Neuronal stem cell (in vitro differentiated cells): ENCODE measurements around the gene GCNT2.

Experiments used
- DNase-seq: peaks from one replicate; pipeline ENCODE4 v3.0.0-alpha.2; 2013; ENCODE audit warnings: low spot score
- H2AFZ ChIP-seq: one replicate; pipeline ENCODE4 v1.6.1; 2013; ENCODE audit warnings: mild to moderate bottlenecking, low read length, inconsistent platforms
- H2AK5ac ChIP-seq: 2 replicates; pipeline ENCODE4 v1.6.1; 2013; ENCODE audit warnings: low read depth, mild to moderate bottlenecking, inconsistent platforms, low read length, moderate library complexity, mixed read lengths
- H2BK120ac ChIP-seq: 2 replicates; pipeline ENCODE4 v1.6.1; 2013; ENCODE audit warnings: low read depth, mild to moderate bottlenecking, inconsistent platforms, low read length, moderate library complexity, mixed read lengths
- H2BK12ac ChIP-seq: one replicate; pipeline ENCODE4 v1.6.1; 2013; ENCODE audit warnings: low read length, inconsistent platforms
- H2BK15ac ChIP-seq: 2 replicates; pipeline ENCODE4 v1.6.1; 2013; ENCODE audit warnings: mild to moderate bottlenecking, low read length, inconsistent platforms, mixed read lengths
- H2BK5ac ChIP-seq: one replicate; pipeline ENCODE4 v1.6.1; 2013; ENCODE audit warnings: inconsistent platforms, mild to moderate bottlenecking, low read length, moderate library complexity
- H3K14ac ChIP-seq: one replicate; pipeline ENCODE4 v1.6.1; 2013; ENCODE audit warnings: low read length, inconsistent platforms
- H3K18ac ChIP-seq: 2 replicates; pipeline ENCODE4 v1.6.1; 2013; ENCODE audit warnings: low read length, inconsistent platforms
- H3K23ac ChIP-seq: 2 replicates; pipeline ENCODE4 v1.6.1; 2013; ENCODE audit warnings: low read depth, mild to moderate bottlenecking, mixed read lengths, low read length, inconsistent platforms; ENCODE audit not compliant: poor library complexity
- H3K27ac ChIP-seq: replicated peaks from 3 replicates; pipeline ENCODE4 v1.5.1; 2013; ENCODE audit warnings: low read length, inconsistent platforms
- H3K27me3 ChIP-seq, 3 experiments: 2 replicates each; pipeline ENCODE4 v1.6.1; 2013; ENCODE audit warnings: low read length in 3 of 3, mild to moderate bottlenecking in 2 of 3, inconsistent platforms in 1 of 3, low read depth in 1 of 3, mixed read lengths in 1 of 3, moderate library complexity in 1 of 3; ENCODE audit not compliant: control insufficient read depth in 3 of 3, insufficient read depth in 3 of 3
- H3K36me3 ChIP-seq, 2 donors: replicated peaks in 1 of 2; 2 replicates each; pipeline ENCODE4 v1.6.1; 2013; ENCODE audit warnings: low read length in 2 of 2; ENCODE audit not compliant: control insufficient read depth in 2 of 2, insufficient read depth in 2 of 2
- H3K4ac ChIP-seq: 2 replicates; pipeline ENCODE4 v1.6.1; 2013; ENCODE audit warnings: inconsistent platforms, mild to moderate bottlenecking, low read length, moderate library complexity
- H3K4me1 ChIP-seq, 2 donors: 1 replicate in 1 of 2; 2 replicates in 1 of 2; pipeline ENCODE4 v1.6.1; 2013; ENCODE audit warnings: low read length in 2 of 2, low read depth in 1 of 2; ENCODE audit not compliant: control insufficient read depth in 2 of 2, insufficient read depth in 1 of 2
- H3K4me2 ChIP-seq: one replicate; pipeline ENCODE4 v1.6.1; 2013; ENCODE audit warnings: mild to moderate bottlenecking, low read length, inconsistent platforms; ENCODE audit not compliant: insufficient read depth, poor library complexity, severe bottlenecking
- H3K4me3 ChIP-seq, 2 donors: 2 replicates each; pipeline ENCODE4 v1.5.1; 2013; ENCODE audit warnings: low read length in 2 of 2, mild to moderate bottlenecking in 2 of 2, inconsistent platforms in 1 of 2, moderate library complexity in 1 of 2
- H3K79me1 ChIP-seq: one replicate; pipeline ENCODE4 v1.6.1; 2013; ENCODE audit warnings: low read depth, mild to moderate bottlenecking, inconsistent platforms, low read length, moderate library complexity
- H3K9ac ChIP-seq: one replicate; pipeline ENCODE4 v1.6.1; 2013; ENCODE audit warnings: mild to moderate bottlenecking, low read depth, low read length, inconsistent platforms; ENCODE audit not compliant: poor library complexity
- H3K9me3 ChIP-seq, 2 donors: replicated peaks in 1 of 2; 2 replicates each; pipeline versions ENCODE3 to v1.6.1; 2013; ENCODE audit warnings: low read length in 2 of 2, mild to moderate bottlenecking in 2 of 2, inconsistent platforms in 1 of 2, low read depth in 1 of 2, mixed read lengths in 1 of 2, moderate library complexity in 1 of 2; ENCODE audit not compliant: control insufficient read depth in 2 of 2, insufficient read depth in 1 of 2
- H4K8ac ChIP-seq: one replicate; pipeline ENCODE4 v1.6.1; 2013; ENCODE audit warnings: low read depth, mild to moderate bottlenecking, inconsistent platforms, low read length, moderate library complexity
- H4K91ac ChIP-seq: one replicate; pipeline ENCODE4 v1.6.1; 2013; ENCODE audit warnings: low read length, low read depth, mild to moderate bottlenecking, inconsistent platforms; ENCODE audit not compliant: poor library complexity
- WGBS, 2 donors: extraction: QIAGEN DNeasy Blood & Tissue Kit; methylation state at CpG; one replicate each; pipeline ENCODE4 v1.1.7; 2013; ENCODE audit warnings: missing lambda C conversion rate in 2 of 2, mixed read lengths in 1 of 2; ENCODE audit not compliant: insufficient read length in 2 of 2, insufficient replicate concordance in 1 of 2; ENCODE audit errors: extremely low coverage in 2 of 2; 5-methylcytosine and 5-hydroxymethylcytosine counted together

Gene GCNT2

DNA sequence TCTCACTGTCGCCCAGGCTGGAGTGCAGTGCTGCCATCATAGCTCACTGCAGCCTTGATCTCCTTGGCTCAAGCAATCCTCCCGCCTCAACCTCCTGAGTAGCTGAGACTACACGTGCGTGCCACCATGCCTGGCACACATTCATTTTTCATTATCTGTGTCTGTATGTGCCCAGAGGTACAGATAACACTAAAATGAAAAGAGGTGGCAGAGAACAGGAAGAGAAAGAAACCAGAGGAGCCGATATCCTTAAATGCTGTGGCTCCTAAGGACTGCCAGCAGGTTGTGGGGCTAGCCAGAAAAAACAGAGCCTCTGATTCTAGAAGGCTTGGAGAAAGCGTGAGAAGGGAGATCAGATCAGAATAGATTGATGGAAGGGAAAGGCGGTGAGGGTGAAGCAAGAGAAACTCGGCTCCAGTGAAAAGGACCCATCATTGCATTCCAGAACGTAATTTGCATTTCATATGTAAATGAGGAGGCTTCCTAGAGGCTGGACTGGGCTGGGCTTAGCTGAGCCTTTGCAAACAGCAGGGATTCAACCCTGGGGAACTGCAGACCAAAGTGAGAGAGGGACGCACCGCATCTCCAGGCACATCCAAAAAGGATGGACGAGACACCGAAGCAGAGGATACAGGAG lies 64.2 kb downstream of the GCNT2 start:
- Histone ChIP-seq H4K8ac (no peak overlapping the region), H3K79me1 (peaks cover 8% of the 10 kb centered on the region), H3K9ac (no peak overlapping the region), H3K27me3 (no peaks in the 10 kb centered on the region), H3K27ac (peak overlapping the region; percentile 84), H2BK120ac (no peak overlapping the region), H3K4ac (no peak overlapping the region), H3K4me1 (peaks cover 32 to 46% of the 10 kb centered on the region in 2 donors), H3K36me3 (no peaks in the 10 kb centered on the region), H3K14ac (no peak overlapping the region), H3K4me3 (peak overlapping the region in 1 of 2 donors; percentile 73), H3K4me2 (peak overlapping the region; percentile 58), H4K91ac (no peak overlapping the region), H3K9me3 (peaks cover 0 to 5% of the 10 kb centered on the region in 2 donors), H3K18ac (peak overlapping the region; percentile 90), H2AK5ac (no peak overlapping the region), H3K23ac (no peak overlapping the region), H2BK5ac (no peak overlapping the region), H2BK15ac (no peak overlapping the region), H2BK12ac (no peak overlapping the region), H2AFZ (peak overlapping the region; percentile 48)
- WGBS, 2 donors: no CpG with 5 or more reads among the region's 13 CpGs
- peak; percentile 68 for DNase-seq

DNA sequence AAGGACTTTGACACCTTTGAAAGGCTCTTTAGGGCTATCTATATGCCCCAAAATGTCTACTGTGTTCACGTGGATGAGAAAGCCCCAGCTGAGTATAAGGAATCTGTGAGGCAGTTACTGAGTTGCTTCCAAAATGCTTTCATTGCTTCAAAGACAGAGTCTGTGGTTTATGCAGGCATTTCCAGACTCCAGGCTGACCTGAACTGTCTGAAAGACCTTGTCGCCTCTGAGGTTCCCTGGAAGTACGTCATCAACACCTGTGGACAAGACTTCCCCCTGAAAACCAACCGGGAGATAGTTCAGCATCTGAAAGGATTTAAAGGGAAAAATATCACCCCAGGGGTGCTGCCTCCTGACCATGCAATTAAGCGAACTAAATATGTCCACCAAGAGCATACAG lies 65.2 kb downstream of the GCNT2 start:
- Histone ChIP-seq H3K79me1 (peaks cover 8% of the 10 kb centered on the region), H3K4ac (no peak overlapping the region), H2BK5ac (no peak overlapping the region), H2BK120ac (no peak overlapping the region), H3K23ac (no peak overlapping the region), H3K27ac (no peak overlapping the region), H2AFZ (no peak overlapping the region), H3K9ac (no peak overlapping the region), H2BK15ac (no peak overlapping the region), H3K36me3 (no peaks in the 10 kb centered on the region), H4K91ac (no peak overlapping the region), H3K4me1 (peaks cover 32 to 41% of the 10 kb centered on the region in 2 donors), H3K9me3 (peaks cover 0 to 5% of the 10 kb centered on the region in 2 donors), H2AK5ac (no peak overlapping the region), H4K8ac (no peak overlapping the region), H3K4me2 (peak overlapping the region; percentile 58), H3K27me3 (no peaks in the 10 kb centered on the region), H3K18ac (no peak overlapping the region), H2BK12ac (no peak overlapping the region), H3K14ac (no peak overlapping the region), H3K4me3 (peak overlapping the region in 1 of 2 donors; percentile 72)
- no CpG with 5 or more reads among the region's 5 CpGs for WGBS, 2 donors
- DNase-seq: no peak

GRCh38 chr6:10587656-10588406 lies 66.7 kb downstream of the GCNT2 start:
- H2AK5ac ChIP-seq: no peak overlapping the region
- peak overlapping the region in 1 of 2 donors; percentile 27 for H3K4me3 ChIP-seq
- WGBS, 2 donors: no CpG with 5 or more reads among the region's 14 CpGs

More at GRCh38 chr6:10587656-10588406, 66.7 kb downstream of the GCNT2 start:
- H3K4ac ChIP-seq: no peak overlapping the region
- H3K4me2 ChIP-seq: peak overlapping the region; percentile 52
- H3K23ac ChIP-seq: no peak overlapping the region
- no peak overlapping the region for H3K18ac ChIP-seq
- H3K9ac ChIP-seq: no peak overlapping the region
- H3K27me3 ChIP-seq: no peaks in the 10 kb centered on the region
- H3K9me3 ChIP-seq: peaks cover 0 to 5% of the 10 kb centered on the region in 2 donors
- peaks cover 8% of the 10 kb centered on the region for H3K79me1 ChIP-seq
- no peak overlapping the region for H4K91ac ChIP-seq
- no peak overlapping the region for H2BK15ac ChIP-seq
- H3K36me3 ChIP-seq: no peaks in the 10 kb centered on the region
- H2AFZ ChIP-seq: no peak overlapping the region
- DNase-seq: no peak
- no peak overlapping the region for H2BK120ac ChIP-seq
- no peak overlapping the region for H4K8ac ChIP-seq
- H2BK12ac ChIP-seq: no peak overlapping the region
- no peak overlapping the region for H2BK5ac ChIP-seq
- H3K27ac ChIP-seq: no peak overlapping the region
- peaks cover 29 to 41% of the 10 kb centered on the region in 2 donors for H3K4me1 ChIP-seq
- H3K14ac ChIP-seq: no peak overlapping the region
